Natural killer cell (primary cell): ENCODE results near the gene OLFM2. TPM values are rescaled to one million over a fixed set of nuclear protein-coding genes. Genes with fewer than 3 reads are reported as not detected.
A peak's percentile ranks its signal among the peaks of the same experiment; 100 is the strongest.

Source experiments
- ATAC-seq, 3 donors: fragments of 150-1000 bp in 2 of 3; fragments of 200-7000 bp in 1 of 3; cut with Tn5 transposase; 1 replicate in 1 of 3; 2 replicates in 2 of 3; pipeline ENCODE4 v1.10.0; 2021; ENCODE audit warnings: mild to moderate bottlenecking in 2 of 3, moderate library complexity in 2 of 3
- DNase-seq, 2 donors: peaks; one replicate each; pipeline versions ENCODE4 v3.0.0 to v3.0.0-alpha.2; 2013 to 2021; ENCODE audit warnings: mixed read lengths in 1 of 2
- H3K27ac ChIP-seq: one replicate; pipeline ENCODE4 v1.5.1; 2013; ENCODE audit warnings: mild to moderate bottlenecking, low read length
- H3K27me3 ChIP-seq: one replicate; pipeline ENCODE4 v1.6.1; 2013; ENCODE audit warnings: low read length; ENCODE audit not compliant: control insufficient read depth, insufficient read depth
- H3K36me3 ChIP-seq: one replicate; pipeline ENCODE4 v1.6.1; 2013; ENCODE audit warnings: low read length; ENCODE audit not compliant: control insufficient read depth, insufficient read depth
- H3K4me1 ChIP-seq: one replicate; pipeline ENCODE4 v1.6.1; 2013; ENCODE audit warnings: low read length; ENCODE audit not compliant: control insufficient read depth, insufficient read depth
- H3K4me3 ChIP-seq: one replicate; pipeline ENCODE4 v1.5.1; 2013; ENCODE audit warnings: low read length
- H3K9me3 ChIP-seq: one replicate; pipeline ENCODE4 v1.6.1; 2013; ENCODE audit warnings: low read length; ENCODE audit not compliant: control insufficient read depth, insufficient read depth
- H3K27ac Mint-ChIP-seq, 2 donors: one replicate each; pipeline ENCODE4 v1.8.0; 2022; ENCODE audit warnings: mild to moderate bottlenecking in 2 of 2, mixed read lengths in 2 of 2, moderate library complexity in 1 of 2
- H3K27me3 Mint-ChIP-seq, 2 donors: one replicate each; pipeline ENCODE4 v1.8.0; 2022; ENCODE audit warnings: low read depth in 2 of 2, mixed read lengths in 2 of 2
- H3K36me3 Mint-ChIP-seq: one replicate; pipeline ENCODE4 v1.8.0; 2022; ENCODE audit warnings: mixed read lengths
- H3K4me1 Mint-ChIP-seq, 2 donors: one replicate each; pipeline ENCODE4 v1.8.0; 2022; ENCODE audit warnings: mixed read lengths in 2 of 2
- H3K4me3 Mint-ChIP-seq: one replicate; pipeline ENCODE4 v1.8.0; 2022; ENCODE audit warnings: mild to moderate bottlenecking, moderate library complexity, mixed read lengths
- H3K9me3 Mint-ChIP-seq, 2 donors: one replicate each; pipeline ENCODE4 v1.8.0; 2022; ENCODE audit warnings: mixed read lengths in 2 of 2
- CTCF ChIP-seq: fragments of 200-600 bp; IDR thresholded peaks from one replicate; pipeline ENCODE4 v1.8.0; 2022; ENCODE audit warnings: antibody characterized with exemption
- WGBS: methylation state at CpG from one replicate; pipeline ENCODE4 v1.1.7; 2013; ENCODE audit warnings: missing lambda C conversion rate; ENCODE audit not compliant: insufficient coverage; 5-methylcytosine and 5-hydroxymethylcytosine counted together
- intact Hi-C: fragments of 100-400 bp; cut with micrococcal nuclease; formaldehyde crosslinking; loops from one replicate; pipeline ENCODE4 v1.14.2; 2022
- total RNA-seq, 4 donors: library from RNA; stranded (reverse); fragments of 120-200 nt in 1 of 4; gene quantifications; one replicate each; pipeline versions ENCODE4 v1.2.3 to v1.2.4, GENCODE V29; 2013 to 2022

Gene OLFM2
- total RNA-seq, 3 donors from 2014 or later (not counting 1 experiment from before 2014, with no cell fraction given): 1.5 to 3.3 (median 2.0) TPM

GRCh38 chr19:9940778-9941177 is 4.5 kb upstream of the OLFM2 start:
- 40% methylated on average over 2 of the region's 2 CpGs for WGBS
- H3K9me3 Mint-ChIP-seq: no peaks in the 10 kb centered on the region
- Histone ChIP-seq H3K36me3 (no peaks in the 10 kb centered on the region), H3K27me3 (peaks cover 18% of the 10 kb centered on the region), H3K9me3 (peaks cover 7% of the 10 kb centered on the region), H3K27ac (no peak overlapping the region), H3K4me1 (peaks cover 11% of the 10 kb centered on the region), H3K4me3 (no peak overlapping the region)
- peak in 1 of 3 donors; percentile 35 for ATAC-seq
- peaks cover 15 to 27% of the 10 kb centered on the region in 2 donors for H3K27me3 Mint-ChIP-seq
- intact Hi-C loops: no loop called here
- DNase-seq: no peak
- TF ChIP-seq CTCF: no peak
- H3K4me3 Mint-ChIP-seq: no peak overlapping the region
- no peaks in the 10 kb centered on the region for H3K36me3 Mint-ChIP-seq
- H3K27ac Mint-ChIP-seq: no peak overlapping the region
- peaks cover 6 to 8% of the 10 kb centered on the region in 2 donors for H3K4me1 Mint-ChIP-seq

GRCh38 chr19:9939301-9939913 is 3.1 kb upstream of the OLFM2 start:
- intact Hi-C loops: no loop called here
- no peak overlapping the region for H3K27ac Mint-ChIP-seq

GRCh38 chr19:9937001-9937411 is 691 bp upstream of the OLFM2 start:
- Mint-ChIP-seq H3K27ac (no peak overlapping the region), H3K9me3 (no peaks in the 10 kb centered on the region), H3K36me3 (no peaks in the 10 kb centered on the region), H3K27me3 (peaks cover 43 to 55% of the 10 kb centered on the region in 2 donors), H3K4me3 (peak overlapping the region; percentile 72), H3K4me1 (peaks cover 16 to 27% of the 10 kb centered on the region in 2 donors)
- DNase-seq (no peak), ATAC-seq (no peak)
- H3K4me3 ChIP-seq: no peak overlapping the region
- H3K4me1 ChIP-seq: peaks cover 24% of the 10 kb centered on the region
- H3K27ac ChIP-seq: no peak overlapping the region
- peaks cover 34% of the 10 kb centered on the region for H3K27me3 ChIP-seq
- intact Hi-C loops: no loop called here
- no peaks in the 10 kb centered on the region for H3K36me3 ChIP-seq
- 7% methylated on average over 17 of the region's 20 CpGs for WGBS
- no peak for TF ChIP-seq CTCF
- peaks cover 4% of the 10 kb centered on the region for H3K9me3 ChIP-seq

More at GRCh38 chr19:9939301-9939913, 3.1 kb upstream of the OLFM2 start:
- DNase-seq (no peak), ATAC-seq (no peak)
- no peaks in the 10 kb centered on the region for H3K36me3 ChIP-seq
- H3K4me1 ChIP-seq: peaks cover 18% of the 10 kb centered on the region
- H3K27ac ChIP-seq: no peak overlapping the region
- Mint-ChIP-seq H3K36me3 (no peaks in the 10 kb centered on the region), H3K27me3 (peaks cover 28 to 39% of the 10 kb centered on the region in 2 donors), H3K9me3 (no peaks in the 10 kb centered on the region), H3K4me1 (peaks cover 10 to 20% of the 10 kb centered on the region in 2 donors), H3K4me3 (no peak overlapping the region)
- H3K9me3 ChIP-seq: peaks cover 7% of the 10 kb centered on the region
- no peak overlapping the region for H3K4me3 ChIP-seq
- no peak for TF ChIP-seq CTCF
- peaks cover 31% of the 10 kb centered on the region for H3K27me3 ChIP-seq
- WGBS: 100% methylated on average over 1 of the region's 3 CpGs
